ENCODE measurements around the gene SPEM1.
"Not testable (repeated sequence)": the region's sequence is repeated elsewhere in the genome, so short reads cannot be mapped to it uniquely, and the experiment has no call there.

The SPEM1 gene

DNA sequence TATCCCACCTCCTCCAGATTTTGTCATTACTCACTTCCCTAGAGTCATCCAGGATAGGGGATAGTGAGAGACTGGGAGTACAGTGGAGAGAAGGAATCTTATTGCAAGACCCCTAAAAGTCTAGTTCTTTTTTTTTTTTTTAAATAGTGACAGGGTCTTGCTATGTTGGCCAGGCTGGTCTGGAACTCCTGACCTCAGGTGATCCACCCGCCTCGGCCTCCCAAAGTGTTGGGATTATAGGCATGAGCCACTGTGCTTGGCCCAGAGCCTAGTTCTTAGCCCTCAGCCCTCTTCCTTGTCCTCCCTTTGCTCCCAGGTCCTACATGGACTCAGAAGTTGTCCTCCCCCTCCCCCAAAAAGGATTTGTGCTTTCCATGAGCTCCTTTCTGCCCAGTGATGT lies 22.0 kb downstream of the SPEM1 start:
- DNase-seq: no peak

DNA sequence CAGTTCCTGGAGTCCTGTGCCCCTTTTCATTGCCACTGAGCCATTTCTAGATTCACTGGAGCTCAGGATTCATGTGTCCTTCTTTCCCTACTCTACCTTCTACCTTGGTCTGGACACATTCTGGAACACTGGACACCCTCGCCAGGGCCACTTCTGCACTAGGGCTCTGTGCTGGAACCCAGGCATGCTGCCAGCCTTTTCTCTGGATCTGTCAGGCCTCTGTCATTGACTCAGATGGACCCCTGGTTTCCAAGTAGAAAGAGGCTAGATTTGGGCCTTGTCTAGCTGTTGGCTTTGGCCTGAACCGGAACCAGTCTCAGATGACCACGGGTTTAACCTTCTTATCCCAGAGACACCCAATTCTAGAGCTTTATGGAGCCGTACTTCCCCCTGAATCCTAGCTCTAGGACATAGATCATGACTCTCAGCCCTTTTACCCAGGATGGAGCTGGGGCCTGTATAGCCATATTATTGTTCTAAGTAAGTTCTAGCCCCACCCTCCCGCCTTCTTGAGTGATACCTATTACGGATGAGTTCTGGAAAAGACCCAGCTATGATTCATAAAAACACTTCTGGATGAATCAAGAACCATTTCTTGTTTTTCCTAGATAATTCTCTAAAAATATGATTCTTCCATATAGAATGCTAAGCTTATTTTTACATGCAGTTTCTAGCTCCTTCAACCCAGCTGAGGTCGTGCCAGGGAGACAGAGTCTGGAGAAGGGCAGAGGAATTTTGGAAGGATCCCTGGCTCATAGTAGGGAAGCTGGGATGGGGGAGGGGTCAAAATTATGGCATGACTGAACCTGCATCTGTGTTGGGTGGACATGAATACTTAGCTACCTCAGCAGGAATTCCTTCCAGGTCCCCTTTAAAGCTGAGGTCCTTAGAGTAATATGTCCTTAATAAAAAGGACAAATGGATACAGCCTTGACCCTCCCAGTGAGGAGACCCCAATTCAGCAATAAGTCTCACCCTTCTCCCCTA lies 23.7 kb downstream of the SPEM1 start:
- DNase-seq: no peak

DNA sequence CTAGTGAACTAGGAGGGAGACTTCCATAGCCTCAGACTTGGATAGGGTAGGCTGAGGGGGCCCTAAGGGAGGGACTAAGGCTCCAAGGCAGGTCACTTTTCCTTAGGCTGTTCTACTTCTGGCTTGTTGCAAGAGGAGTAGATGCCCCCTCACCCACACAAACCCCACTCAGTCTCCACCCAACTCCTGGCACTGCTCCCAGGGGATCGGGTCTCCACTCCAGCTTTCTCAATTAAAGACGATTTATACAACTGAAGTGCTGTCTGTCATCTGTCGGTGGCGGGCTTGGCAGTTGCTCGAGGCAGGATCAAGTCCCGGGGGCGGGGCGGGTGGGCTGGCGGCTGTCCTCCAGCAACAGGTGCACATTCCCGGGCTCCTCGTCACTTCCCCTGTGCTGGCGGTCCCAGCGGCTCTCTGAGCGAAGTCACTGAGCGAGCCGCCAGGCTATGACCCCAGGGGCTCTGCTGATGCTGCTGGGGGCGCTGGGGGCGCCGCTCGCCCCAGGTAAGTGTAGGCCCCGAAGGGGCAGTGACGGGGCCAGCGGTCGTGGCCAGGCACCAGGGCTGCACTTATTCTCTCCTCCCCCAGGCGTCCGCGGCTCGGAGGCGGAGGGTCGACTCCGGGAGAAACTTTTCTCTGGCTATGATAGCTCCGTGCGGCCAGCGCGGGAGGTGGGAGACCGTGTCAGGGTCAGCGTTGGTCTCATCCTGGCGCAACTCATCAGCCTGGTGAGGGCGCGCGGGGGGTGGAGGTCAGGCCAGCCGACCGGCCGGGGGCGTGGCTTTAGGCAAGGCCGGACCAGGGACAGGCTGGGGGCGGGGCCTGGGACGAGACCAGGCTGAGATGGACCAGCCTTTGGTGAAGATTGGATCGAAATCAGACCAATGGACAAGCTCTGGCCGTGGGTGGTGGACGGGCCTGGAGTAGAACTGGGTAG lies 24.8 kb downstream of the SPEM1 start, which contains the start of gene CHRNB1:
Gene CHRNB1 (plus strand): TSS at position 380 of the 937 bp plus-strand sequence. CDS start 67 bp downstream, at position 447.
- peak; percentile 51 for DNase-seq

DNA sequence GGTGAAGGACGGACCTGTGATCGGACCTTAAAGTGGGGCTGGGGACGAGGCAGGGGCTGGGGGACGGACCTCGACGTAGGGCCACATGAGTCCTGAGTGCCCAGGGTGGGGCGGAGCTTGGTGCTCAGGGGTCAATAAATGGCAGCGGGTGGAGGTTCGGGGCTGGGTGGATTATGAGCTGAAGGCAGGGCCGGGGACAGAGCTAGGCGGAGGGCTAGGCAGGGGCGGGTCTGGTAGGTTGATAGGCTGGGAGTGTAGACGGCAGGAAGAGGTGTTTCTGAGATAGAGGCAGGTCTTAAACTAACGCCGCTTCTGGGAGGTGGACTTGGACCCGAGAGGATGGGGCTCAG lies 25.5 kb downstream of the SPEM1 start:
- DNase-seq: no peak

DNA sequence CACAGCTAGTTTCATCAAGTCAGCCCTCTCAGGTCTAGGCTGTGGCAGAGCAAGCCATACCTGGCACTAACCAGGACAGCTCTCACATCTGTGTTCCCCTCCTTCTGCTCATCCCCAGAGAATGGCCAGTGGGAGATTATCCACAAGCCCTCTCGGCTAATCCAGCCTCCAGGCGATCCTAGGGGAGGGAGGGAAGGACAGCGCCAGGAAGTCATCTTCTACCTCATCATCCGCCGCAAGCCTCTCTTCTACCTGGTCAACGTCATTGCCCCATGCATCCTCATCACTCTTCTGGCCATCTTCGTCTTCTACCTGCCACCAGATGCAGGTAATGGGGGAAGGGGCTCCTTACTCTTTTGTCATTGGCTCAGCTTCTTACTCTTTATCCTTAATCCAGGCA lies 28.3 kb downstream of the SPEM1 start:
- DNase-seq: no peak

DNA sequence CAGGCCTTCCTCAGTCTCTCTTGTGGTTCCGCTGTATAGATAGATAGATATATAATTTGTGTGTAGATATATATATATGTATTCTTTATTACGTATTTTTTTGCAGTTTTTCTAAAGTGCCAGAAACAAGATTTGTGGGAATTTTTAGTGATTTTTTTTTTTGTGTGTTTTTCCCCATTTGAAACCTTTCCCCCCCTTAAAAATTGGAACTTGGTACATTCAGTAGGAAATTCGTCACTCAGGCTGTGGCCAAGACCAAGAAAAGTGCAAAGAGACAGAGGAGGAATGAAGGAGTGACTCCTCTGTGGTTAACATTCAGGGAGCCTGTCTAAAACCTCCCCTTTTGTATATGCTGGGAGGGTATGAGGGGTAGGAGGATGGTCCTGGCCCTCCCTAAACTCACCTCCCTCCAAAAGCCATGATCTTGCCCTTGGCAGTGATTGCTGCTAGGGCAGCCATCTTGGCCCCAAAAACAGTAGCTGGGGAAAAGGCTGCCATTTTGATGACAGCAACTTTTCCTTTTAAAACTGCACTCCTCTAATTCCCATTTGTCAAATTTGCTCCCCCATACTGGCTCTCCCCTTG lies 39.9 kb downstream of the SPEM1 start:
- no peak for DNase-seq

DNA sequence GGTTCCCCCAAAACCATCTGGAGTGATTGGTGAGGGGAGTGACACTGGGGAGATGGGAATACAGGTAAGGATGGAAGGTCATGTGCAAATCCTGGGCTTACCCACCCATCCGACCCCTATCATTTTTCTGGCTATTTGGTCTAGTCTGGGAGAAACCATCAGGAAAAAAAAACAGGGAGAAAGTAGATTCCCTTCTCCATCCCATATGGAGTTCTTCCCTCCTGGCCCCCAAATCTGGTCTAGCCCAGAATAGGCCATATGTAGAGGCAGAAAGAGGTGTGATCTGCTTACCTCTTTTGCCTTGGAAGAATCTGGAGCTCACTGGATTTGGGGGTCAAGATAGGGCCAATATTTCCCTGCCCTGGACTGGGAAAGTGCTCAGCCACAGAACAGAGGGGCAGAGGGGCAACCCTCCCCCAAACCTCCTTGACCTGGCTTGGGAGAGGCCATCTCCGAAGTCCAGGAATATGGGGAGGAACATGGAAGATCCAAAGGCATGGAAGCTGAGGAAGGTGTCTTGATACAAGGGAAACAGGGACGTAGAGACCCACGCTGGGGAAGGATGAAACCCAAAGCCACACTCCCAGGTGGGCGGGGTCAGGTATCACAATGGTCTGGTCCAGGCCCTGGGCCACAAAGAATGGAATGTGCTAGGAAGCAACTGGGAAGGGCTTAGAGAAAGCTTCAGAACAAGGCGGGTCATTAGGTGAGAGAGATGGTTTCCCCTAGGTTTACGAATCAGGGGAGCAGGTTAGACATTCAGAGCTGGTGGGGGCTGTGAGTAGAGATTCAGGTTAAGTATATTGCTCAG lies 40.9 kb downstream of the SPEM1 start:
- no peak for DNase-seq

DNA sequence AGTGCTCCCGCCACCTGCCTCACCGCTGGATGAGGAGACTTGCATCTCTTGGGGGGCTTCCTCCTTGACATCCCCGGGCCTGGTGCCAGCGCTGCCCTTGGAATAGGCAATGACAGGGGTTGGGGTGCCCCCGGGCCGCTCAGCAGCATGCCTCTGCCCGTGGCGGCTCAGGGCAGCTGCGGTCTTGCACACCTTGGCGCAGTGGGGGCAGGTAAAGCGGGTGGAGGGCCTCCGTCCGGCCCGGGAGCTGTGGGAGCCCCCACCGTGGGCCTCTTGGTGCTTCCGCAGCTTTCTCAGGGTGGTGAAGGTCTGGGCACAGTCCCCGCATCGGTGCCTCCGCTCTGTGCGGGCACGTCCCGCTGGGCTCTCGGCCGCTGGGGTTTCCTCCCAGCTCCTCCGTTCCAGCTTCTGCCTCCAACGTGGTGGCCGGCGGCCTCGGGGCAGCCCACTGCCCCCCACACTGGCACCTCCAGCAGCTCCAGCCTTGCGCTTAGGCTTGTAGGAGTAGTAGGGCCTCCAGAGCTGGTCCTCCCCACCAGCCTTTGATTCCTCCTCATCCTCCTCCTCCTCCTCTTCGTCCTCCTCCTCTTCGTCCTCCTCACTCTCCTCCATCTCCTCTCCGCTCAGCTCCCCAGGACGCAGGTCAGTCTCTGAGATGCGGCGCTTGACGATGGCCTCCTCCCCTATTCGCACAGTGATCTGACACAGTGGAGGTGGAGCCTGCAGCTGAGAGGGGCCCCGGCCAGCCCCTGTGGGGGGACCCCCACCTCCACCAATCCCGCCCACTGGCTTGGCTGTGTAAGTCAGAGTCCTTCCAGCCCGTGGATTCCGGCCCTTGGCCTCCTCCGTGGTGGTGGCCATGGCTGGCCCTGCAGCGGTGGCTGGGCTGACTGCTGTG lies 42.6 kb downstream of the SPEM1 start:
- DNase-seq: no peak

DNA sequence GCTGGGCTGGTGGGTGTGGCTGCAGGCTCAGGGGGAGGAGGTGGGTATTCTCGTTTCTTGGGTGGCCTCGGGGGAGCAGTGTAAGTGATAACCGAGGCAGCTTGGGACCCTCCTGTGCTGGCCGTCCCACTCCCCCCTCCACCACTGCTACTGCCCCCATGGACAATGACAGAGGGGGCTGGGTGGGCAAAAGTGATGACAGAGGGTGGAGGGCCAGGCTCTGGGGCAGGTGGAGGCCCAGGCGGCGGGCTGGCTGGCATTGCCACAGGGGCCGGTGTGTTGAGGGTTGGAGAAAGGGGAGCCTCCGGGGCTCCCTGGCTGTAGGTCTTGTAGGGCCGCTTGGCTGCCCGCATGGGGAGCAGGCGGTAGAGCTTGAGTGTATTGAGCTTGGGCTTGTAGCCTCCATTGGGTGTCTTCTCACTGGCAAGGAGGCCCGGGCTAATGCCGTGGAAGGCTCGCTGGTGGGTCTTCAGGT lies 43.3 kb downstream of the SPEM1 start:
- no peak for DNase-seq

DNA sequence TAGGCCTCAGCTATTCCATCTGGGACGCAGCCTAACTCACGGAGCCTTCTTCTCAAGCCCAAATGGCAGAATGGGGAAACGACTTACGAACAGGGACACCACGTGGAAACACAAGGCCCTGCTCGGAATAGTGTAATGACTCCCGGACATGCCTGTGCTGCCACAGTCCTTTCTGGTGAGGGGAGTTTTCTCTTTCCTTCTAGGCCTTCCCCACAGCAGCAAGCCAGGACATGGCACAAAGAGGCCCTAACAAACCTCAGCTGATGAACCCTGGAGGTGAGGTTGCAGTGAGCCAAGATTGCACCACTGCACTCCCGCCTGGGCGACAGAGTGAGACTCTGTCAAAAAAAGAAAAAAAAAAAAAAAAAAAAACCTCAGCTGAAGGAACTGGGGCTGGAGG lies 44.0 kb downstream of the SPEM1 start:
- no peak for DNase-seq

DNA sequence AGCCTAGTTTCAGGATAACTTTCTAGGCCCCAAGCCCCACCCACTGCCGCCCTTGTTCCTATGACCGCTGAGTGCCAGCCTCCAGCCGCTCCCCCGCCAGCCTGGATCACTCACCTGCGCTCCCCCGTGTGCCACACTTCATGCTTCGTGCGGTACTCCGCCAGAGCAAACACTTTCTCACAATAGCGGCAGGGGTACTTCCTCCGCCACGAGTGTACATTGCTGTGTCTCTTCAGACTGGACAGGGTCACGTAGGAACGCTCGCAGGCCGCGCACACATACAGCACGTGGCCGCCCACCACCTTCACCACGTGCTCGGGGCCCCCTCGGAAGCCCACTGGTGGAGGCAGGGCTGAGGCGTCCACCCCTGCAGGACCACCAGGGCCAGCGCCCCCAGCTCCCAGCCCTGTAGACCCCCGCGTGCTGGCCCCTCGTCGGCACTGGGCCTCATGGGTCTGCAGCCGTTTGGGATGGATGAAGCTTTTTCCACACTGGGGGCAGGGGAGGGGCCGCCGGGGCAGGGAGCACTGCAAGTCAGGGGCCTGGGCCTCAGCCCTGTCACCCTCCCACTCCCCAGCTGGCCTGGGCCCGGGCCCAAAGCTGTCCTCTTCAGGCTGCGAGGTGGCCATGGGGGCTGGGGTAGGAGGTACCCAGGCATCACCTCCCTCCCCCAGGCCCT lies 45.6 kb downstream of the SPEM1 start:
- no peak for DNase-seq

DNA sequence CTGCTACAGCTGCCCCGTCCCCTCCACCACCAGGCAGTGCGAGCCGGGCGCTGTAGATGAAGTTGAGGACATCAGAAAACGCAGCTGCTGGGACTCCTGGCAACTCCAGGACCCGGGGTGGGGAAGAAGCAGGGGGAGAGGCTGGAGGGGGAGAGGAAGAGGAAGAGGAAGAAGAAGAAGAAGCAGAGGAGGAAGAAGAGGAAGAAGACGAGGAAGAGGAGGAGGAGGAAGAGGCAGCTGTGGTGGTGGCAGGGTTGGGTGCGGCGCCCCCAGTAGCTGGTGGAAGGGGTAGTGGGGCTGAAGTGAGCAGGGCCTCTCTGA lies 46.2 kb downstream of the SPEM1 start:
- no peak for DNase-seq

DNA sequence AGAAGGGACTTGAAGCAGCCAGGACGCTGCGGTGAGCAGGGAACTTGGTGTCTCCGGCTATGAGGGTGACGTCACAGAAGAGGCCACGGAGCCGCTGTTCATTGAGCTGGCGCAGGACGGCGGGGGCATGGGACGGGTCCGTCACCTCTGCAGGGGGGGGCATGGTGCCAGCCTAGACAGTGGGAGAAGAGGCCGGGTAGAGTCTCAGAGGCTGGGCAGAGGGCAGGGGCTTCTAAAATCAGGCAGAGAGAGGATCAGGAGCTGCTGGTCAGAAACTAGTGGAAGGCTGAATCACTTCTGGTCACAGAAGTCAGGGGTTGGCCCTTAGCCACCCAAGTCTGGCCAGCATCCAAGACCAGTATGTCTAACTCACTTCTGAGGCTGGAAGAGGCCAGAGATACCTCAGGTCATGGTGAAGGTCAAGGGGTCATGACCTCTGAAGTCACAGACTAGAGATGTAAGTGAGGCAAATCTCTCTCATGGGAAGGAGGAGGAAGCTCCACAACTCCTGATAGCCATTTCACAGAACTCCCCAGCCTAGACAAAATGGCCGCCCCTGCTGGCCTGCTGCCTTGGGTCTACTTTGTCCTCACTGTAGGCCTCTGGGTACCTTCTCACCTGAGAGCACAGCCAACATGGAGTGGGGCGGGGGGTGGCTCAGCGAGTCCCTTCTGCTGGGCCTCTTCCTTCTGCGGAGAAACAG lies 46.7 kb downstream of the SPEM1 start:
- DNase-seq: peak; percentile 42

DNA sequence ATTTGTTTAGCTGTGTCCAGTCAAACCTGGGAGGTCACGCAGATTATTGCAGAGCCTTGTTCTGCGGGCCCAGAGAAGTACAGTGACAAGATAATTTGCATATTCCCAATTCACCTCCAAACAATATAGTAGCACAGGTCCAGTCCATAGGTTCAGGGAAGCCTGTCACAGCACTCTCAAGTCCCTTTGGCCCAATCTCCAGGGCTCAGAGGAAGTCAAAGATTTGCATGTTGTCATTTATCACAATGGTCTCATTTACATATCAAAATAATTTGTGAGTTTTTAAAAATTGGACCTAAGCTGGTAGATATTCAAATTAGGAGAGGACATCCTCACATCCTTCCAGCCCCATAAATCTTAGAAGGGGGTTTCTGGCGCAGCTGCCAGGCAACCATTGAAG lies 47.4 kb downstream of the SPEM1 start:
- no peak for DNase-seq

DNA sequence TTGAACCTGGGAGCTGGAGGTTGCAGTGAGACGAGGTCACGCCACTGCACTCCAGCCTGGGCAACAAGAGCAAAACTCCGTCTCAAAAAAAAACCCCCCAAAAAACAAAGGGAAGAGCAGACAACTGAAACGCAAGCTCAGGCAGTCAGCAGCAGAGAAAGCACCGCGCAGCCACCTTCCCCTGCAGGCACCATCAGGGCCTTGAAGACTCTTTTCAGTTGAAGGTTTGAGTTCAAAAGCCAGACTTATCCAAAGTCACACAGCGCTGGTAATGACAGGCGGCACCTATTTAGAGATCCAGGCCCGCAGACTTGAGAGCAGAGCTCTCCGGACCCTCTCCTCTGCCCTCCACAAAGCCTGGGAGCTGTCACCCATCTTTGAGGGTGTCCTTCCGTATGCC lies 48.2 kb downstream of the SPEM1 start:
- no peak for DNase-seq

DNA sequence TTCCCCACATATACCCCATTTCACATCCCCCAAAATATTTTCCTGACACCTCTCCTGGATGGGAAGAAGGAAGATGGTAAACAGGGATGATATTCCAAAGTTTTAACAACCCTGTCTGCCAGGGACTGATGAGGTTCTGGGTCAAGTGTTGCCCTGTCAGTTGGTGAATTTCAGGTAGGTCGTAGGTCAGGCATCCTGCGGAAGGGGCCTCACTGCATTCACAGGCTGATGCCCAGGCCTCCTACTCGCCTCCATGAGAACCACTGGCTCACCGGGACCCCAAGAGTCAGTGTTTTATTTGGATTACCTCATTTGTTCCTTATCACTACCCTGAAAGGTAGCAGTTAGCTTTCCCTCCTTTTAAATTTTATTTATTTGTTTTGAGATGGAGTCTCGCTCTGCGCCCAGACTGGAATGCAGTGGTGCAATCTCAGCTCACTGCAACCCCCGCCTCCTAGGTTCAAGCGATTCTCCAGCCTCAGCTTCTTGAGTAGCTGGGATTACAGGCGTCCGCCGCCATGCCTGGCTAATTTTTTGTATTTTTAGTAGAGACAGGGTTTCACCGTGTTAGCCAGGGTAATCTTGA lies 48.8 kb downstream of the SPEM1 start:
- no peak for DNase-seq

DNA sequence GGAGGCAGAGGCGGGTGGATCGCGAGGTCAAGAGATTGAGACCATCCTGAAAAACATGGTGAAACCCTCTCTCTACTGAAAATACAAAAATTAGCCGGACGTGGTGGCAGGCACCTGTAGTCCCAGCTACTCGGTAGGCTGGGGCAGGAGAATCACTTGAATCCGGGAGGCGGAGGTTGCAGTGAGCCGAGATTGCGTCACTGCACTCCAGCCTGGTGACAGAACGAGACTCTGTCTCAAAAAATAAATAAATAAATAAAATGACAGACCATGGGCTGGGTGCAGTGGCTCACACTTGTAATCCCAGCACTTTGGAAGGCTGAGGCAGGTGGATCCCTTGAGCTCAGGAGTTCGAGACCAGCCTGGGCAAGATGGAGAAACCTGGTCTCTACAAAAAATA lies 49.7 kb downstream of the SPEM1 start:
- not testable (repeated sequence) for DNase-seq

DNA sequence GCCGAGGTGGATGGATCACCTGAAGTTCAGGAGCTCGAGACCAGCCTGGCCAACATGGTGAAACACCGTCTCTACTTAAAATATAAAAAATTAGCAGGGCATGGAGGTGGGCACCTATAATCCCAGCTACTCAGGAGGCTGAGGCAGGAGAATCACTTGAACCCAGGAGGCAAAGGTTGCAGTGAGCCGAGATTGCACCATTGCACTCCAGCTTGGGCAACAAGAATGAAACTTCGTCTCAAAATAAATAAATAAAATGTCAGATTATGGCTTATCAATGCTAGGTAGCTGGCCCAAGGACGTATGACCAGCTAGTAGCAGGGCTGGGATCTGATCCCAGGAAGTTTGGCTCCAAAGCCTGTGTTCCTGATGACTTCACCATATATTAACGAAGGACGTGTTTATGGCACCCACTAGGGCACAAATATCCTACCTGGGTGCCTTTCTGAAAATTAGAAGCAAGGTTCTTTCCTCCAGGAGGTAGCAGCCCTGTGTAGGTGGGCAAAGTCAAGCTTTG lies 50.4 kb downstream of the SPEM1 start:
- not testable (repeated sequence) for DNase-seq
